HG02678 (cell line): ENCODE data around the gene PRSS57.
"Not testable (repeated sequence)": the region's sequence is repeated elsewhere in the genome, so short reads cannot be mapped to it uniquely, and the experiment has no call there.

Source experiments
- ATAC-seq: cut with Tn5 transposase; IDR thresholded peaks from one replicate; pipeline ENCODE4 v1.9.1; 2021; ENCODE audit warnings: mild to moderate bottlenecking, moderate library complexity; ENCODE audit not compliant: unreplicated experiment

PRSS57 gene

DNA sequence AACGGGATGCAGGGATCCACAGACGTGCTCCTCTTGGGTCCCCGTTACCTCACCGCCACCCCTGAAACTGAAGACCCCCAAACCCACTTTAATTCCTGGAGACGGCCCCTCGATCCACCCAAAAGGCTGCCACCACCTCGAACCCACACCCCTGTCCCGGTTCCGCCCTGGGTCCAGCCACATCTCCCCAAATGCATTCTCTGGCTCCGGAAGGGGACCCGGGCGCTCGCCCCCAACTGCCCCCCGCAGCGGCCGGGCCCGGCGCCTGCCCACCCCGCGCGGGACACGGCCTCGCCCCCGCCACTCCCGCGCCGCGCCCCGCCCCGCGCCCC is 19.3 kb downstream of the PRSS57 start:
- ATAC-seq: no peak

DNA sequence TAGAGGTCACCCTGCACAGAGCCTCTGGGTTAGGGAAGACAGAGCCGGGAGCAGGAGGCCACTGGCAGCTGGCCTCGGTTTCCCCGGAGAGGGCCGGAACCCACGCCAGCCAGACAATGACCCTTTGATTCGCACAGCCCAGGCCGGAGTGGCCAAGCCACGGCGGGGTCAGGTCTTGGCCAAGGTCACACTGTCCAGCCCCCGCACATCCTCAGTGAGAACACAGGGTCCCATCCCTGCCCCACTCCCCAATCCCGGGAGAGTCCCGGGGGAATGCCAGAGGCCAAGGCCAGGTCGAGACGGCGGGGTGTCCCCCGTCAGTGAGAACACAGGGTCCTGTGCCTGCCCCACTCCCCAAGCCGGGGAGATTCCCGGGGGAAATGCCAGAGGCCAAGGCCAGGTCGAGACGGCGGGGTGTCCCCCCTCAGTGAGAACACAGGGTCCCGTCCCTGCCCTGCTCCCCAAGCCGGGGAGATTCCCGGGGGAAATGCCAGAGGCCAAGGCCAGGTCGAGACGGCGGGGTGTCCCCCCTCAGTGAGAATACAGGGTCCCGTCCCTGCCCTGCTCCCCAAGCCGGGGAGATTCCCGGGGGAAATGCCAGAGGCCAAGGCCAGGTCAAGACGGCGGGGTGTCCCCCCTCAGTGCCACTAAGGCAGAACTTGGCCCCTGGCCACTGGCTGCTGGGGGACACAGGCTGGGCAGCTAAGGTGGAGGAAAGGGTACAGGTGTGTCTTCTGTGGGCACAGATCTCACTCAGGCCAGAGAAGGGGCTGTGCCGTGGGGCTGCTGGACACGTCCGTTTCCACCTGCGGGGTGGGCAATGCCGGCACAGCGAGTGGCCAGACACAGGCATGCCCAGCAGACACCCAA is 20.7 kb downstream of the PRSS57 start:
- ATAC-seq: no peak

DNA sequence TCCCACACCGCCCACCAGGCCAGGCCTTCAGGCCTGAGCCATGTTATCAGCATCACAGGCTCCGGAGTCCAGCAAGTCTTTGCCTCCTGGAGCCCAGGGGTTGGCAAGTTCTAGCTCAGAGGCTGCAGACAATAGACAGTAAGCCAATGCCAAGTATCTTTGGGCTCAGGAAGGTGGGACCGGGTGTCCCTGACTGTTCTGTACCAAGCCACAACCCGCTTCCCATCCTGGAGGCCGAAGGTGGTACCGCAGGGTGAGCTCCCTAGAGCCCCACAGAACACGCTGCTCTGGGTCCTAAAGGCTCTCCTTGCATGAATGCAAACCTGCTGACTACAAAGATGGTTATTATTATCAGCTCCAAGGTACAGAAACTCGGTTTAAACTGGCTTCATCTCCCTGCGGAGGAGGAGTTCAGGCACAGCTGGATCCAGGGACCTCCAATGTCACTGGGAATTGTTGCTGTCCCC is 24.6 kb downstream of the PRSS57 start:
- no peak for ATAC-seq

DNA sequence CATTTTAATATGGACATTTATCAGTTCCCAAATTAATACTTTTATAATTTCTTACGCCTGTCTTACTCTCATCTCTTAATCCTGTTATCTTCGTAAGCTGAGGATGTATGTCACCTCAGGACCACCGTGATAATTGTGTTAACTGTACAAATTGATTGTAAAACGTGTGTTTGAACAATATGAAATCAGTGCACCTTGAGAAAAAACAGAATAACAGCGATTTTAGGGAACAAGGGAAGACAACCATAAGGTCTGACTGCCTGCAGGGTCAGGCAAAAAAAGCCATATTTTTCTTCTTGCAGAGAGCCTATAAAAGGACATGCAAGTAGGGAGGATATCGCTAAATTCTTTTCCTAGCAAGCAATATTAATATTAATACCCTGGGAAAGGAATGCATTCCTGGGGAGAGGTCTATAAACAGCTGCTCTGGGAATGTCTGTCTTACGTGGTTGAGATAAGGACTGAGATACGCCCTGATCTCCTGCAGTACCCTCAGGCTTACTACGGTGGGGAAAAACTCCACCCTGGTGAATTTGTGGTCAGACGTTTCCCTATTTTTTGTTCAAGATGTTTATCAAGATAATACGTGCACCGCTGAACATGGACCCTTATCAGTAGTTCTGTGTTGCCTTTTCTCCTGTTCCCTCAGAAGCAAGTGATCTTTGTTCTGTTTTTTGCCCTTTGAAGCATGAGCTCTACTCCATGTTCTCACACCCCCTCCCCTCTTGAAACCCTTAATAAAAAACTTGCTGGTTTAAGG is 26.4 kb downstream of the PRSS57 start:
- ATAC-seq: not testable (repeated sequence)

DNA sequence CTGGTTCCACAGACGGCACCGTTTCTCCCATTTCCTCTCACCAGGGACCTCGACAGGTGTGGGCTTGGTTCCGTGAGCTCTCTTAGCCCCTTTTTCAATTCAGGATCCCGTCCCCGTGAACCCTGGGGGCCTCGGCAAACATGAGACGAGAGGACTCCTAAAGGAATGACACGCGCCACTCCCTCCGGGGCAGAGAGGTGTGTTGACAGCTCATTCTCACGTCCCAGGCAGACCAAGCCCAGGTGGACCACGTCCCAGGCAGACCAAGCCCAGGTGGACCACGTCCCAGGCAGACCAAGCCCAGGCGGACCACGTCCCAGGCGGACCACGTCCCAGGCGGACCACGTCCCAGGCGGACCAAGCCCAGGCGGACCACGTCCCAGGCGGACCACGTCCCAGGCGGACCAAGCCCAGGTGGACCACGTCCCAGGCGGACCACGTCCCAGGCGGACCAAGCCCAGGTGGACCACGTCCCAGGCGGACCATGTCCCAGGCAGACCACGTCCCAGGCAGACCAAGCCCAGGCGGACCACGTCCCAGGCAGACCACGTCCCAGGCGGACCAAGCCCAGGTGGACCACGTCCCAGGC is 28.2 kb downstream of the PRSS57 start:
- not testable (repeated sequence) for ATAC-seq

DNA sequence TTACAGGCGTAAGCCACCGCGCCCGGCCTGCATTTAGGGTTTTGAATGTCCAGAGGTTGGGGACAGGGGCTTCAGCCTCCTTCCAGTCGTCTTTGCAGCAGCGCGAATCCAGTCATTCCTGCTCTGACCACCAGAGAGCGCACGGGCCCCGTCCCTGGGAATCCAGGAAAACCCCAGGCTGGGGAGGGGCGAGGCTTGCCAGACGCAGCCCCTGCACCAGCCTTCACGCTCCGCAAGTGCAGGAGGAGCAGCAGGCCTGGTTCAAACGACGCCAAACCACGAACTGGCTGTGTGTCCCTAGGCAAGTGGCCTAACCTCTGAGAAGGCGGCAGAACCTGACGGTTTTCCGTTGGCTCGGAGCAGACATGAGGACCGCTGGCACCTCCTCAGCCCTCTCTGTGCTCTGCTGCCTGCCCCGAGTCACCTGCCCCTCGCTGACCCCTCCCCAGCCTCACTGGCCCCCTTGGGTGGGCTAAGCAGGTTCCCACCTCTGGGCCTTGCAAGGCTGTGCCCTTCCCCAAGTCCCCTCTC is 30.3 kb downstream of the PRSS57 start:
- ATAC-seq: no peak

DNA sequence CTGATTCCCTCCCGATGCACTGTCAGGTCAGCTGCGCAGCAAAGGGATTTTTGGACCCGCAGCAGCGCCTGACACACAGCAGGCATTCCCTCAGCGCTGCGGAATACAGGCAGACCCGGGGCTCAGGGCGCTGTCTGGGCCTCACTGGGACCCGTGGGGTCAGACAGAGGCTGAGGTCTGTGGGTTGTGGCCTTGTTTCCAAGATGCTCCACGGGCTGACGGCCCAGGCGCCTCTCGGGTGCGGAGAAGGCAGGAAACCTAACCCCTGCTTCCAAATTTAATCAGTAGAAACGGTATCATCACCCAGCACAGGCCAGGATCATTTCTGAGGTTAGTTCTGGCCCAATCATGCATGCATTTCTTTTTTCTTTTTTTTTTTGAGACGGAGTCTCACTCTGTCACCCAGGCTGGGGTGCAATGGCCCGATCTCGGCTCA is 31.6 kb downstream of the PRSS57 start:
- no peak for ATAC-seq

DNA sequence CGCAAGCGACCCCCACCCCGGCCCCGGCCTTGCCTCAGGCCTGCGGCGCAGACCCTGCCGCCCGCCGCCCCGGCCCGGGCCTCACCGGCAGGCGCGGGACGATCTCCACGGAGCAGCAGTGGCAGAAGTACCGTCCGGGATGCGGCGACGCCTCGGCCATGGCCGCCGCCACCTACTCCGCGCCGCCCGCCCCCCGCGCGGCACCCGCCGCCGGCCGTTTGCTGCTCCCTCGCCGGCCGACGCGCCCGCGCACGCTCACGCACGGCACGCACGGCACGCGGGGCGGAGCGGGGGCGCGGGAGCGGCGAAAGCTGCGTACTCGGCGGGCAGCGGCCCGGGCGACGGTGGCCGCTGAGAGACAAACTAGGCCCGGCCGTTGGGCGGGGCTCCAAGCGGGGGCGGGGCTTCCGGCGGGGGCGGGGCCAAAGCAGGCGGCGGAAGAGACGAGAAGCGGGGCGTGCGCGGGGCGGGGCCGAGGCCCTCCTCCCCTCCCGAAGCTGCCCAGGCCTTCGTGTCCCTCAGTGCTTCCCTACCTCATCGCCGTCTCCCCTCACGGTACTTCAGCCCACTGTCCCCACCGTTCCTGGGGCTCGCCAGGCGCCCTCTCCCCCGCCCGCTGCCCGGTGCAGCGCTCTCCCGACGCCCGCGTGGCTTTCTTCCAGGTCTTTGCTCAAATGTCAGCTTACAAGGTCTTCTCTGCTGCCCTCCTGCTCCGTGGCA is 32.1 kb downstream of the PRSS57 start, which contains the start of gene RNF126:
TSS of gene RNF126 (minus strand) at position 253 of the 720 bp plus-strand sequence. CDS start at position 160, 93 bp downstream.
- ATAC-seq: peak; percentile 71

DNA sequence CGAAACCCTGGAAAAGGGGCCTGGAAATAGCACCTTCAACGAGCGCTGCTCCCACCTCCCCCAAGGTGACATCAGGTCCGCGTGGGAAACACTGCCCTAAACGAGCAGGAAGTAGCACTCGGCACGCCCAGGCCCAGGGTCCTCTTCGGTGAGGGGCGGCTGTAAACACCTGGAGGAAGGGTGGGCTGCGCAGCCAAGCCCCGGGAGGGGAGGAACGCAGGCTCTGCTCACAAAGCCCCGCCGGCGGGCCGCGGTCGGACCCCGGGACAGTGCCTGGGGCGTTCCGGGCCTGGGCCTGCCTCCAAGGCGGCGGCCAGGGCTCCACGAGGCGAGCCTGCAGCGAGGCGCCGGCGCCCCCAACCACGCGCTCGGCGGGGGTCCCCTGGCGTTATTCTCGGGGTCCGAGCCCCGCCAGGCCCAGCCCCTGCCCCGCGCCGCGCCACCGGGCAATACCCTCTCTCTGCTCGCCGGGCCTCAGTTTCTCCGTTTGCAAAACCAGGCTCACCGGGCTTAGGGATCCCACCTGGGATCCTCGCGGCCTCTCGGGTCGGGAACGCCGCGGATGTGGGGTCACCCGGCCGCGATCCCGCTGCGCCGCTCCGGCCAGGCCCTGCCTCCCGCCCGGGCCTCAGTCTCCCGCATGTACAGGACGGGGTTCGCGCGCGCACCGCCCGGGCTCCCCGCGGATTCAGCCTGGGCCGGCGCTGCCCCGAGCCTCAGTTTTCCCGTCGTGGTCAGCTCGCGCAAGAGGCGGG is 32.9 kb downstream of the PRSS57 start:
- ATAC-seq: peak; percentile 4

DNA sequence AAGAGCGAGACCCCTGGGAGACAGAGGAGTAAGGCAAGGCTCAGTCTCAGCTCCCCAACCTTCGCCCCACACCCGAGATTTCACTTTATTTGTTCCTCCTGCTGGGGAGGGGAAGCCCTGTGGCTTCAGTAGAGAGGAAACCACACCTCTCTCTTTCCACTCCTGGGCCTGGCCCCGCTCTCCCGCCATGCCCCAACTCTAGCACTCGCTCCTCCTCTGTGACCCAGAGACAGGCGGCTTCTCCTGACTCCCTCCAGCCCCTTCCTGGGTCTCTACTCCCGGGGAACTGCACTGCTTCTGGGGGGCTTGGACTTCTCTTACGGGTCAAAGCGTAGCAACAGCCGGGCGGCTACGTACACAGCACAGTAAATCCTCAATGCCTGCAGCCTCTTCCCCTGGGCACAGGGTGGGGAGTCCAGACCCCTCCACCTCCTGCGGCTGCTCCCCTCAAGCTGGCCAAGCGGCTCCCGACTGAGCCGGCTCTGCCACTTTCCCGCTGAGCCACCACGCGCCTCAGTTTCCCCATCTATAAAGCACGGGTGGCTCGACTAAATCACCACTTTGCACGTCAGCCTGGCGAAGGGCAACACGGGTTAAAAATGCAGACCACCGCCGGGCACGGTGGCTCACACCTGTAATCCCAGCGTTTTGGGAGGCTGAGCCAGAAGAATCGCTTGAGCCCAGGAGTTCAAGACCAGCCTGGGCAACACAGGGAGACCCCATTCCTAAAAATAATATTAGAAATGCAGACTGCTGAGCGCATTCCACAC is 33.6 kb downstream of the PRSS57 start:
- peak; percentile 30 for ATAC-seq

DNA sequence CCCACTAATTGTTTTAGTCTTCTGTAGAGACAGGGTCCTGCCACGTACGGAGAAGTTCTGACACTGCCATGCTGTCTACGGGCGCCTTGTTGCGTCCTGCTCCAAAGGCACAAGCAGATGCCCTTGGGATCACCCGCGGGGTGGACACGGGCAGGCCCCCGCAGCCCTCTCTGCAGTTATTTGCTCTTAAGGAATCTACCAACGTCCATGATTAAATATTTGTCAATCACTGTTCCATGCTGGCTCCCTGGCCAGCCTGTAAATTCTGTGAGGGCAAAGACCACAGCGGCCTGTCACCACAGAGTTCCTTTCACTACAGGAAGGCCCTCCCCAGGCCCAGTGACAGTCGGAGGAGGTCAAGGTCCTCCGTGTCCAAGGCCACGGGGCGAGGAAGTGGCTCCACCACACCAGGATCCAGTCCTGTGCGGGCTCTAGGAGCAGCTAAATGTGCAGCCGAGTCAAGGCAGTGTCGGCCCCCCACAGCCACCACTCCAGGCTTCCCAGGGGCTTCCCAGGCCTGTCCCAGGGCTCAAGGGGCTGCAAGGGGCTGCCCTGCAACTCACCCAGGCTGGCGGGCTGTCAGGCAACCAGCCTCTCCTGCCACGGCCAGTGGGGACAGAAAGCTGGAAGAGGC is 34.3 kb downstream of the PRSS57 start:
- ATAC-seq: no peak

DNA sequence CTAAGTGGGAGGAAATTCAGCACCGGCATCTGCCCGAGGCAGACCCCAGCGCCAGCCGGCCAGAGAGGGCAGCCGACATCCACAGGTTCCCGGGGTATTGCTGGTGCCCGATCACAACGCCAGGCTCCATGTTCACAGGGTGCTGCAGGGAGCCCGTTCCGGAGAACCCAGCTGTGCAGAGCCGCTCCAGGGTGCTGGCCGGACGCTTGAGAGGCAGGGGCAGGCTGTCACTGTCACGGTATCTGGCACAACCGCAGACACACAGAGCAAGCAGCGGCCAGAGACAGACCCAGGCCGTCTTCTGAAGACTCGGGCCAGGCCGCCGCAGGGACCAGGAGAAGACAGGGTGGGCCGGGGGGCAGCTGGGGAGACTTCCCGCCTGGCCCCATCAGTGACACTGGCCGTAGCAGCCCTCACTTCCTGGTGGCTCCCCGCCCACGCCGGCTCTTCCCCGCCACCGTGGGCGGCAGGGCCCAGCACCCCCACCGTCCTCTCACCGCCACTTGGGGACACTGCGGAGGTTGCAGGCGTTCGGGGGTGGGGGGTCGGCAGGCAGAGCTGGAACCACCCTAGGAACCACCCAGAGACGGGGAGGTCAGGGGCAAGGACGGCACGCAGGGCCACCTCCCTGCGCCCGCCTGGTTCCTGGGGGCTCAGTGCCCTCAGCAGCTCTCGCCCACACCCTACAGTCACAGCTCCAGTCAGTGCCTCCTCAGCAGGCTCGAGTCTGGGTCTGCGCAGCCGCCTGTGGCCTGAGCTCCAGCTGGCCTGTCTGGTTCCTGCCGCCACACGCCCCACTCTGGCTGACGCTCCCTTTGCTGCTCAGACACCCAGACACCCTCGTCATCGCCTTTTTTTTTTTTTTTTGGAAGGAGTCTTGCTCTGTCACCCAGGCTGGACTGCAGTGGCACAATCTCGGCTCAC is 36.1 kb downstream of the PRSS57 start:
- ATAC-seq: no peak

DNA sequence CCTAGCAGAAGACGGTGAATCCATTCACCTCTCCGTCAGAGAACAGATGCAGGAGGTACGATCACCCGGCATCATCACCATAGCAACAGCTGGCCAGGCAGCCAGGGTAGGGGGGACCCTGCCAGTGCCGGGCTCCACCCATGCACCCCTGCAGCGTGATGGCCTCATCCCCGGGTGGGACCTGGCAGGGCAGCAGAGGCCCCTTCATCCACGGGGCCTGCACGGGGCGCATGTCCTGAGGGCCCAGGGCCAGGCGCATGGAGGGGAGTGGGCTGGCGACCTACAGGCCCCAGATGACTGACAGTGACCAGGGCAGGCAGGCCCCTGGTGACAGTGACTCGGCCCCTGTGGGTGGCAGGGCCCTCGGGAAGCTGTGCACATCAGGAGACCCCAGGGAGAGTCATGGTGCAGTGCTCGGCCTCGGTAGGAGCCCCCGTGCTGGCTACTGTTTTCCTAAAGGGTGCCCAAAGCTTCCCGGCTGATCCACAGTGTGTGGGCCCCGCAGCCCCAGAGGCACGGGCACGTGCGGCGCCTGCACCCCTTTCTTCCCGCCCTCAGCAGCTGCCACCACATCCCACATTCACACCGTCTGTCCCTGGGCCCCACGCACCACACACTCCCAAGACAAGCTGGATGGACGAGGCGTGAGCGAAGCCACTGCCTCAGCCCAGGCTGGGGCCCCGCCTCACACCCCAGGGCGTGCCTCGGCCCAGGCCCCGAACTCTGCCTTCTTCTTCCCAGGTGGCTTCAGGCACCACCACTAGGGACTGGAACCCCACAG is 37.0 kb downstream of the PRSS57 start:
- no peak for ATAC-seq

DNA sequence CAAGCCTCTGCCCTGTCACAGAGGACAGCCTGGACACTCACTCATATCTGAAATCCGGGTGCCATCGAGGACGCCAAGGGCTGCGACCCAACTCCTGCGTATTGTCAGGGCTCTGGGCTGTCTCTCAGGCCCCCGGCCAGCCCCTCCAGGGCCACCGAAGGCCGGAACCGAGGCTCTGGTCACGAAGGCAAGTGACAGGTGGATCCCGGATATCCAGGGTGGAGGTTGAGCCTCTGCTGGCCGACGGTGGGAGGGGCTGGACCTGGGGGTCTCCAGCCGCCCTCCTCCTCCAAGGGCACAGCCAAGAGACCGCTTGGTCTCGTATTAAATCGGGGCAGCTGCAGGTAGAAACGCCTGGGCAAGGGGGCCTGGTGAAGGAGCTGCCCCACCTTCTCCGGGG is 37.6 kb downstream of the PRSS57 start:
- no peak for ATAC-seq

DNA sequence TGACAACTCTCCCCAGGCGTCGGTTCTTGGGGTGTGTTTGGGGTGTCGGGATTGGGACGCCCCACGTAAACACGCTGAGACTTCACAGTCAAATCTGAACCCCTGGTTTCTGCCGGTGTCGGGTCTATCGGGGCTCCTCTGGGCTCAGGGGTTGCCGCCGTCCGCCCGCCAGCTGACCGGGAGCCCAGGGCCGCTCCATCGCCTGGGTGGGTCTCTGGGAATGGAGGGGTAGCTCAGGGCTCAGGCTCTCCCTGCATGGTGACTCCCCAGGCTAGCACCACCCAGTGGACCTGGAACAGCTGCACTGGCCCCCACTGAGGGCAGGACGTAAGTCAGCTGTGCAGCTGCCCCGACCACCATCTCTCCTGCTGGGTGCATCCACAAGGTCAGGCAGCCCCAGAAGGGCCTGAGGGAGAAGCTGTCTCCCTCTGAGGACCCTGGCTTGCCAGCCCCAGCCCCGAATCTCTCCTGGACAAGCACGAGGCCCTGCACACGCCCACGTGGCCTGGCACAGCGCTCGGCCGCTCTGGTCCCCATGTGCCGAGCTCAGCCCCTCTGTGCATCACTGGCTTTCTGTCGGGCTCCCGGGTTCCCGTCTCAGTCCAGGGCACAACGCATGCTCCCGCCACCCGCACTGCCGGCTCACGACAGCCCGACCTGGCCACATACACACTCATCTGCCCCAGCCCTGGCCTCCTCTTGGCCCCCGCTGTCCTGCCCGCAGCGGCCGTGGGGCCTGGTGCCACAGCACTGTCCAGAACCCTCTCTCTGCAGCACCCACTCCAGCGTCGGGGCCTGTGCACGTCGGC is 38.3 kb downstream of the PRSS57 start:
- no peak for ATAC-seq

DNA sequence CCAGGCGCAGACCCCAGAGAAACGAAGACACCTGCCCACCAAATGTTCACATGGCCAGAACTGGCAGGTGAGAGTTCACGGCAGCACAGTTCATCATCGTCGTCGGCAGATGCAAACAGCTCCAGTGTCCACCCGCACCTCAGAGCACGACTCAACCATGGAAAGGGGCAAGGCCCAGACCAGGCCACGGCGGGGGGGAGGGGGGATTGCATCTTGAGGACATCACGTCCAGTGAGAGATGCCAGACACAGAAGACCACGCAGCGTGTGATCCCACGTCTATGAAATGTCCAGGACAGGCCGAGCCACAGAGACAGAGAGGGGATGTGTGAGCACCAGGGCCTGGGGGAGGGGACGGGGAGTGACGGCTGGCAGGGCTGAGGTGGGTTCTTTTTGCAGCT is 39.6 kb downstream of the PRSS57 start:
- ATAC-seq: no peak
